Mesendoderm (in vitro differentiated cells): ENCODE measurements around the gene HUS1.

Experiments
- DNase-seq: peaks from one replicate; pipeline ENCODE4 v3.0.0; 2013
- H2AK5ac ChIP-seq: 2 replicates; pipeline ENCODE4 v1.6.1; 2013; ENCODE audit warnings: low read length, inconsistent platforms
- H2BK120ac ChIP-seq: 2 replicates; pipeline ENCODE4 v1.6.1; 2013; ENCODE audit warnings: low read depth, mild to moderate bottlenecking, low read length, moderate library complexity, mixed read lengths
- H2BK15ac ChIP-seq: replicated peaks from 2 replicates; pipeline ENCODE4 v1.6.1; 2013; ENCODE audit warnings: low read depth, mild to moderate bottlenecking, moderate library complexity
- H2BK5ac ChIP-seq: 2 replicates; pipeline ENCODE4 v1.6.1; 2013; ENCODE audit warnings: low read length, inconsistent platforms
- H3K18ac ChIP-seq: 2 replicates; pipeline ENCODE4 v1.6.1; 2013; ENCODE audit warnings: mild to moderate bottlenecking, low read length, mixed read lengths
- H3K23ac ChIP-seq: one replicate; pipeline ENCODE4 v1.6.1; 2013; ENCODE audit warnings: low read length
- H3K27ac ChIP-seq: 2 replicates; pipeline ENCODE4 v1.5.1; 2013; ENCODE audit warnings: low read depth, mild to moderate bottlenecking, inconsistent platforms, low read length, moderate library complexity
- H3K27me3 ChIP-seq: 2 replicates; pipeline ENCODE4 v1.6.1; 2013; ENCODE audit warnings: low read length, control low read depth, mild to moderate bottlenecking, inconsistent platforms; ENCODE audit not compliant: insufficient read depth, poor library complexity
- H3K36me3 ChIP-seq: 2 replicates; pipeline ENCODE4 v1.6.1; 2013; ENCODE audit warnings: low read length, inconsistent platforms; ENCODE audit not compliant: control insufficient read depth, insufficient read depth
- H3K4ac ChIP-seq: one replicate; pipeline ENCODE4 v1.6.1; 2013; ENCODE audit warnings: low read depth, mild to moderate bottlenecking, low read length, moderate library complexity
- H3K4me1 ChIP-seq: 2 replicates; pipeline ENCODE4 v1.6.1; 2013; ENCODE audit warnings: low read depth, low read length, inconsistent platforms; ENCODE audit not compliant: control insufficient read depth
- H3K4me2 ChIP-seq: 2 replicates; pipeline ENCODE4 v1.6.1; 2013; ENCODE audit warnings: low read length
- H3K4me3 ChIP-seq: 2 replicates; pipeline ENCODE4 v1.5.1; 2013; ENCODE audit warnings: mild to moderate bottlenecking, low read length
- H3K56ac ChIP-seq: one replicate; pipeline ENCODE4 v1.6.1; 2013; ENCODE audit warnings: low read length
- H3K79me1 ChIP-seq: 2 replicates; pipeline ENCODE4 v1.6.1; 2013; ENCODE audit warnings: low read length, inconsistent platforms
- H3K79me2 ChIP-seq: 2 replicates; pipeline ENCODE4 v1.6.1; 2013; ENCODE audit warnings: mild to moderate bottlenecking, low read length; ENCODE audit not compliant: control insufficient read depth, insufficient read depth
- H3K9ac ChIP-seq: 2 replicates; pipeline ENCODE4 v1.6.1; 2013; ENCODE audit warnings: low read length, inconsistent platforms
- H4K5ac ChIP-seq: one replicate; pipeline ENCODE4 v1.6.1; 2013; ENCODE audit warnings: low read length
- H4K8ac ChIP-seq: one replicate; pipeline ENCODE4 v1.6.1; 2013; ENCODE audit warnings: low read depth, mild to moderate bottlenecking, control low read depth, low read length, moderate library complexity
- WGBS: extraction: QIAGEN DNeasy Blood & Tissue Kit; methylation state at CpG from one replicate; pipeline ENCODE4 v1.1.7; 2013; ENCODE audit warnings: low lambda C conversion rate, missing lambda C conversion rate; ENCODE audit not compliant: insufficient coverage; ENCODE audit errors: extremely low coverage; 5-methylcytosine and 5-hydroxymethylcytosine counted together

The HUS1 gene

GRCh38 chr7:47934831-47935230, 44.6 kb downstream of the HUS1 start:
- H2BK5ac ChIP-seq = no peak overlapping the region
- H3K79me2 ChIP-seq = no peaks in the 10 kb centered on the region
- DNase-seq = peak; percentile 51
- no CpG with 5 or more reads among the region's 6 CpGs for WGBS
- H4K5ac ChIP-seq = no peak overlapping the region
- H3K23ac ChIP-seq = no peak overlapping the region
- H3K9ac ChIP-seq = no peak overlapping the region
- no peak overlapping the region for H2BK120ac ChIP-seq
- no peak overlapping the region for H3K4me2 ChIP-seq
- H3K27me3 ChIP-seq = no peaks in the 10 kb centered on the region
- H3K18ac ChIP-seq = no peak overlapping the region
- H2BK15ac ChIP-seq = no peak overlapping the region
- H3K56ac ChIP-seq = no peak overlapping the region
- H3K4me1 ChIP-seq = no peaks in the 10 kb centered on the region
- no peak overlapping the region for H3K27ac ChIP-seq
- H2AK5ac ChIP-seq = no peak overlapping the region
- H4K8ac ChIP-seq = no peak overlapping the region
- H3K36me3 ChIP-seq = no peaks in the 10 kb centered on the region
- H3K79me1 ChIP-seq = no peaks in the 10 kb centered on the region
- H3K4me3 ChIP-seq = no peak overlapping the region
- H3K4ac ChIP-seq = no peak overlapping the region

GRCh38 chr7:47933215-47933614, 46.2 kb downstream of the HUS1 start:
- Histone ChIP-seq H3K36me3 (no peaks in the 10 kb centered on the region), H2BK15ac (no peak overlapping the region), H4K8ac (no peak overlapping the region), H4K5ac (no peak overlapping the region), H3K79me1 (no peaks in the 10 kb centered on the region), H3K4ac (no peak overlapping the region), H3K9ac (no peak overlapping the region), H3K18ac (no peak overlapping the region), H3K56ac (no peak overlapping the region), H3K4me1 (no peaks in the 10 kb centered on the region), H3K79me2 (no peaks in the 10 kb centered on the region), H2AK5ac (no peak overlapping the region), H2BK5ac (no peak overlapping the region), H3K23ac (no peak overlapping the region), H3K27ac (no peak overlapping the region), H3K4me2 (no peak overlapping the region), H3K4me3 (no peak overlapping the region), H2BK120ac (no peak overlapping the region), H3K27me3 (no peaks in the 10 kb centered on the region)
- no CpG with 5 or more reads among the region's 8 CpGs for WGBS
- no peak for DNase-seq

GRCh38 chr7:47932466-47933037, 46.9 kb downstream of the HUS1 start:
- Histone ChIP-seq H2AK5ac (no peak overlapping the region), H4K5ac (no peak overlapping the region), H3K4me3 (no peak overlapping the region), H3K4ac (no peak overlapping the region), H3K27ac (no peak overlapping the region), H2BK120ac (no peak overlapping the region), H3K27me3 (no peaks in the 10 kb centered on the region), H2BK15ac (no peak overlapping the region), H3K56ac (no peak overlapping the region), H3K18ac (no peak overlapping the region), H3K9ac (no peak overlapping the region), H3K23ac (no peak overlapping the region), H3K79me1 (no peaks in the 10 kb centered on the region), H3K4me2 (no peak overlapping the region), H3K79me2 (no peaks in the 10 kb centered on the region), H3K4me1 (no peaks in the 10 kb centered on the region), H2BK5ac (no peak overlapping the region), H3K36me3 (no peaks in the 10 kb centered on the region), H4K8ac (no peak overlapping the region)
- WGBS = no CpG with 5 or more reads among the region's 11 CpGs
- no peak for DNase-seq

GRCh38 chr7:47932016-47932415, 47.4 kb downstream of the HUS1 start:
- H2BK120ac ChIP-seq = no peak overlapping the region
- no peak overlapping the region for H3K23ac ChIP-seq
- WGBS = no CpG with 5 or more reads among the region's 6 CpGs
- no peak overlapping the region for H4K5ac ChIP-seq
- no peak overlapping the region for H3K9ac ChIP-seq
- no peak overlapping the region for H3K4me3 ChIP-seq
- no peak overlapping the region for H2BK5ac ChIP-seq
- no peak overlapping the region for H3K18ac ChIP-seq
- H2AK5ac ChIP-seq = no peak overlapping the region
- no peaks in the 10 kb centered on the region for H3K4me1 ChIP-seq
- no peak overlapping the region for H3K27ac ChIP-seq
- no peaks in the 10 kb centered on the region for H3K27me3 ChIP-seq
- DNase-seq = no peak
- H3K79me1 ChIP-seq = no peaks in the 10 kb centered on the region
- no peak overlapping the region for H3K4me2 ChIP-seq
- H3K79me2 ChIP-seq = no peaks in the 10 kb centered on the region
- no peak overlapping the region for H3K4ac ChIP-seq
- no peaks in the 10 kb centered on the region for H3K36me3 ChIP-seq
- no peak overlapping the region for H2BK15ac ChIP-seq
- no peak overlapping the region for H4K8ac ChIP-seq
- H3K56ac ChIP-seq = no peak overlapping the region

GRCh38 chr7:47931005-47932004, 48.1 kb downstream of the HUS1 start:
- Histone ChIP-seq H3K36me3 (no peaks in the 10 kb centered on the region), H2AK5ac (no peak overlapping the region), H2BK120ac (no peak overlapping the region), H3K23ac (no peak overlapping the region), H2BK15ac (no peak overlapping the region), H3K4ac (no peak overlapping the region), H3K4me1 (no peaks in the 10 kb centered on the region), H2BK5ac (no peak overlapping the region), H3K27me3 (no peaks in the 10 kb centered on the region), H3K79me1 (no peaks in the 10 kb centered on the region), H3K4me2 (no peak overlapping the region), H3K9ac (no peak overlapping the region), H3K4me3 (no peak overlapping the region), H3K27ac (no peak overlapping the region), H4K8ac (no peak overlapping the region), H3K18ac (no peak overlapping the region), H4K5ac (no peak overlapping the region), H3K79me2 (no peaks in the 10 kb centered on the region), H3K56ac (no peak overlapping the region)
- WGBS = no CpG with 5 or more reads among the region's 18 CpGs
- DNase-seq = no peak
